OCI-LY7 (cell line): ENCODE results near the gene ZBTB42. TPM values are rescaled to one million over a fixed set of nuclear protein-coding genes. Genes with fewer than 3 reads are reported as not detected.

Source experiments
- BruUV-seq: library from RNA; stranded (reverse); fragments of 400-500 nt; replicated peaks from 2 replicates; lab custom pipeline; 2021; lab: Mats Ljungman, UMichigan
- CTCF ChIA-PET: fragments of 300-600 bp; sonication (Branson Sonifier 250); formaldehyde crosslinking; loops from one replicate; lab custom pipeline; 2022; ENCODE audit warnings: antibody characterized with exemption; ENCODE audit not compliant: unreplicated experiment; lab: Charles Lee
- POLR2A ChIA-PET: fragments of 300-600 bp; sonication (Branson Sonifier 250); formaldehyde crosslinking; loops from one replicate; lab custom pipeline; 2022; ENCODE audit warnings: antibody characterized with exemption; lab: Charles Lee
- DNase-seq: peaks from one replicate; pipeline ENCODE4 v3.0.0-alpha.2; 2015; ENCODE audit warnings: low spot score
- H2AFZ ChIP-seq: fragments of 200-600 bp; sonication (generic), shearing (Covaris generic); 2 replicates; pipeline ENCODE4 v1.6.1; 2014; ENCODE audit warnings: mild to moderate bottlenecking, antibody characterized with exemption, low read length, moderate library complexity
- H3K27ac ChIP-seq: fragments of 200-600 bp; sonication (generic); 2 replicates; pipeline ENCODE4 v1.5.1; 2014; ENCODE audit warnings: mixed run types, low read depth, mild to moderate bottlenecking, moderate library complexity, low read length, inconsistent platforms; ENCODE audit not compliant: poor library complexity, severe bottlenecking
- H3K36me3 ChIP-seq: fragments of 200-600 bp; sonication (generic); 2 replicates; pipeline ENCODE4 v1.6.1; 2014; ENCODE audit warnings: mild to moderate bottlenecking, antibody characterized with exemption, low read length, moderate library complexity, mixed read lengths; ENCODE audit not compliant: insufficient read depth
- H3K4me1 ChIP-seq: fragments of 200-600 bp; sonication (generic); 2 replicates; pipeline ENCODE4 v1.5.1; 2014; ENCODE audit warnings: mild to moderate bottlenecking, low read length; ENCODE audit not compliant: insufficient read depth, poor library complexity, severe bottlenecking
- H3K4me2 ChIP-seq: fragments of 200-600 bp; sonication (generic); 2 replicates; pipeline ENCODE4 v1.6.1; 2014; ENCODE audit warnings: mild to moderate bottlenecking, low read length
- H3K4me3 ChIP-seq: fragments of 200-600 bp; sonication (generic); 2 replicates; pipeline ENCODE4 v1.5.1; 2014; ENCODE audit warnings: mild to moderate bottlenecking, low read depth, low read length; ENCODE audit not compliant: poor library complexity, severe bottlenecking
- H3K79me2 ChIP-seq: fragments of 200-600 bp; sonication (generic); 2 replicates; pipeline ENCODE4 v1.6.1; 2016; ENCODE audit warnings: low read depth, mild to moderate bottlenecking, low read length, moderate library complexity, mixed read lengths; ENCODE audit not compliant: insufficient read depth
- H3K9me2 ChIP-seq: fragments of 200-600 bp; sonication (generic); 2 replicates; pipeline ENCODE4 v1.6.1; 2016; ENCODE audit warnings: mild to moderate bottlenecking, low read length, mixed read lengths; ENCODE audit not compliant: insufficient read depth
- H3K9me3 ChIP-seq: fragments of 200-600 bp; sonication (generic); 2 replicates; pipeline ENCODE4 v1.6.1; 2014; ENCODE audit warnings: mild to moderate bottlenecking, mixed run types, low read length, mixed read lengths
- H4K20me1 ChIP-seq: fragments of 200-600 bp; sonication (generic); 2 replicates; pipeline ENCODE4 v1.6.1; 2014; ENCODE audit warnings: mild to moderate bottlenecking, antibody characterized with exemption, low read length, moderate library complexity, mixed read lengths; ENCODE audit not compliant: insufficient read depth
- EZH2phosphoT487 ChIP-seq: fragments of 200-600 bp; sonication (generic); IDR thresholded peaks from 2 replicates; pipeline ENCODE4 v1.6.1; 2018; ENCODE audit warnings: low read depth, borderline replicate concordance, mild to moderate bottlenecking, mixed run types, antibody characterized with exemption, low read length, moderate library complexity, mixed read lengths
- intact Hi-C: fragments of 100-400 bp; cut with micrococcal nuclease; formaldehyde crosslinking; loops from one replicate; pipeline ENCODE4 v1.10.0; 2022; ENCODE audit not compliant: unreplicated experiment
- total RNA-seq, 2 experiments: library from RNA; depleted of rRNA in 1 of 2; stranded (reverse); fragments of >200 nt in 1 of 2; shearing (Covaris generic) in 1 of 2; gene quantifications; 2 replicates each; pipeline ENCODE4 v1.2.3, GENCODE V29; 2014 to 2022
- TF ChIP-seq, protein P1 (sequence below): fragments of 200-600 bp; sonication (generic); conservative IDR thresholded peaks from 2 replicates; pipeline ENCODE4 v1.5.1; 2014; ENCODE audit warnings: mild to moderate bottlenecking, antibody characterized with exemption, low read length, moderate library complexity, mixed read lengths

Gene ZBTB42
- total RNA-seq, 2 experiments from 2014 or later = 0.98 to 1.9 TPM

DNA sequence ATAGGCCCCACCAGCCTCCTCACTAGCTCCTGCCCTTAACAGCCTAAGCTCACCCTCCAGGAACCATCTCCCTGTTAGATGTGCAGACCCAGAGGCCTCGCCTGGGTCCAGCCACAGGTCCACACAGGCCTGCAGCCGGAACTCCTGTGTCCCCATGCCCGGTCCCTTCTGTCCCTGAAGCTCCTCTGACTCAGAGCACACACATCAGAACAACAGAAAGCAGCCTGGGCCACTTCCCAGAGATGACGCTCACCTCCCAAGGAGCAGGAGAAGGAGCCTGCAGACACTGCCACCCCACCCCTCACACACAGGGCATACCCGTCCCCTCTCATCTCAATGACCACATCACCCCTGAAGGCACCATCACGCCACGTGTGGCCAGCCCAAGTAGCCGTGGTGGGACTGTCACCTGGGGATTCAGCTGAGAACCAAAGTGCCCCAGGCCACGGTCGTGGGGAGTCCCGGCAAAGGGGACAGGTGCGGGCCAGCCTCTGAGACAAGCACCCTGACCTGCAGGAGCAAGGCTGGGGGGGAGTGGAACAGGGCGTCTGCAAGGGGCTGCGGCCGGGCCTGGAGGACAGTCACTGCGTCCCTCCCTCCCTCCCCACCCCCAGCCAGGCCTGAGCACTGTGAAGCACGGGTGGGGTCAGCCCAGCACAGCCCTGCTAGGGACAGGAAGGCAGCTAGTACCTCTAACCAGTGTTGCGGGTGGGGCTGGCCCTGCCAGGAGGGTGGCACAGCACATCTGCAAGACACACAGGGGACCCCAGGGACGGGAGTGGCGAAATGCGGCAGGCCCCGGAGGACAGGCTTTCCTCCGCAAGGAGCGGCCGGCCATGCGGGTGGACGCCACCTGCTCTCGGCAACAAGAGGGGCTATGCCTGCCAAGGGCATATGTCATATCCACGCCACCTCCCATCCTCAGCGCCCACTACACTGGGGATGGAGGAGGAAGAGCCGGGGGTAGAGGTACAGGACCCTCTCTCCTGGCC is 10.9 kb upstream of the ZBTB42 start:
- ChIA-PET POLR2A (no interaction called here), CTCF (no interaction called here)
- no peak overlapping the region for H3K27ac ChIP-seq
- no peaks in the 10 kb centered on the region for H3K9me3 ChIP-seq
- no peak overlapping the region for H2AFZ ChIP-seq
- H3K36me3 ChIP-seq = peaks cover 7% of the 10 kb centered on the region; the same call in 1 of the 2 replicates
- H3K9me2 ChIP-seq = no peaks in the 10 kb centered on the region
- no peak for DNase-seq
- H3K79me2 ChIP-seq = no peaks in the 10 kb centered on the region
- no peak overlapping the region for H3K4me3 ChIP-seq
- TF ChIP-seq, protein P1, sequence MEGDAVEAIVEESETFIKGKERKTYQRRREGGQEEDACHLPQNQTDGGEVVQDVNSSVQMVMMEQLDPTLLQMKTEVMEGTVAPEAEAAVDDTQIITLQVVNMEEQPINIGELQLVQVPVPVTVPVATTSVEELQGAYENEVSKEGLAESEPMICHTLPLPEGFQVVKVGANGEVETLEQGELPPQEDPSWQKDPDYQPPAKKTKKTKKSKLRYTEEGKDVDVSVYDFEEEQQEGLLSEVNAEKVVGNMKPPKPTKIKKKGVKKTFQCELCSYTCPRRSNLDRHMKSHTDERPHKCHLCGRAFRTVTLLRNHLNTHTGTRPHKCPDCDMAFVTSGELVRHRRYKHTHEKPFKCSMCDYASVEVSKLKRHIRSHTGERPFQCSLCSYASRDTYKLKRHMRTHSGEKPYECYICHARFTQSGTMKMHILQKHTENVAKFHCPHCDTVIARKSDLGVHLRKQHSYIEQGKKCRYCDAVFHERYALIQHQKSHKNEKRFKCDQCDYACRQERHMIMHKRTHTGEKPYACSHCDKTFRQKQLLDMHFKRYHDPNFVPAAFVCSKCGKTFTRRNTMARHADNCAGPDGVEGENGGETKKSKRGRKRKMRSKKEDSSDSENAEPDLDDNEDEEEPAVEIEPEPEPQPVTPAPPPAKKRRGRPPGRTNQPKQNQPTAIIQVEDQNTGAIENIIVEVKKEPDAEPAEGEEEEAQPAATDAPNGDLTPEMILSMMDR = no peak
- no peak for TF ChIP-seq EZH2phosphoT487
- BruUV-seq = no TSS peak
- peaks cover 16% of the 10 kb centered on the region; the same call in 1 of the 2 replicates for H4K20me1 ChIP-seq
- no peak overlapping the region for H3K4me2 ChIP-seq
- peaks cover 11% of the 10 kb centered on the region for H3K4me1 ChIP-seq
- intact Hi-C loops = no loop called here

DNA sequence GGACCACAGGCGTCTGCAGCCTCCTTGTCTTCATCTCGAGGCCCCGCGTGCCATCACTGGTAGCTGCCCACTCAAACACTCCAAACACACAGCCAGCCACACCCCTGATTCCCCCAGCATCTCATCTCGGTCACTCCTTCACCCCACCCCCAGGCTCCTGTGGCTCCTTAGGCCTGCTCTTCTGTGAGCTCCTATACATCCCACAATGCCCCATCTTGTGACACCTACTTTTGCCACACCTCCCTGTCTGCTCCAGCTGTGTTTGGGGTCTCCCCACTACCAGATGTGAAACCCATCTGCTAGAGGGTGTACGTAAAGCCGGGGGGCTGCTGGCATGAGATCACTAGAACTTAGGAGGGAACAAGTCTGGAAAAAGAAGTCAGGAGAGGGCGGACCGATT is 9.5 kb upstream of the ZBTB42 start:
- POLR2A ChIA-PET = no interaction called here
- H3K9me2 ChIP-seq = no peaks in the 10 kb centered on the region
- peaks cover 16% of the 10 kb centered on the region; the same call in 1 of the 2 replicates for H4K20me1 ChIP-seq
- H3K79me2 ChIP-seq = no peaks in the 10 kb centered on the region
- intact Hi-C loops = no loop called here
- no peak for TF ChIP-seq EZH2phosphoT487
- TF ChIP-seq, protein P1 = no peak
- no peaks in the 10 kb centered on the region for H3K9me3 ChIP-seq
- DNase-seq = no peak
- no peak overlapping the region for H2AFZ ChIP-seq
- BruUV-seq = no TSS peak
- H3K4me3 ChIP-seq = no peak overlapping the region
- no peak overlapping the region for H3K4me2 ChIP-seq
- CTCF ChIA-PET = no interaction called here
- H3K4me1 ChIP-seq = peaks cover 19% of the 10 kb centered on the region
- peaks cover 7% of the 10 kb centered on the region; the same call in 1 of the 2 replicates for H3K36me3 ChIP-seq
- no peak overlapping the region for H3K27ac ChIP-seq
